Measurements from ENCODE around the gene SH3BP4.
"Not testable (repeated sequence)": the region's sequence is repeated elsewhere in the genome, so short reads cannot be mapped to it uniquely, and the experiment has no call there.

The SH3BP4 gene

GRCh38 chr2:234999740-235000425, 48.1 kb downstream of the SH3BP4 start:
- no peak for DNase-seq

- no peak for DNase-seq
Measured at GRCh38 chr2:235000426-235001236, 48.8 kb downstream of the SH3BP4 start.

GRCh38 chr2:235001237-235002133, 49.7 kb downstream of the SH3BP4 start:
- DNase-seq = no peak

GRCh38 chr2:235002198-235003095, 50.6 kb downstream of the SH3BP4 start:
- no peak for DNase-seq

GRCh38 chr2:235003096-235003775, 51.4 kb downstream of the SH3BP4 start:
- no peak for DNase-seq

- DNase-seq = no peak
Measured at GRCh38 chr2:235004329-235004903, 52.6 kb downstream of the SH3BP4 start.

- no peak for DNase-seq
Measured at GRCh38 chr2:235005023-235005422, 53.2 kb downstream of the SH3BP4 start.

- no peak for DNase-seq
Measured at GRCh38 chr2:235005603-235006259, 53.9 kb downstream of the SH3BP4 start.

GRCh38 chr2:235006461-235006860, 54.6 kb downstream of the SH3BP4 start:
- DNase-seq = no peak

GRCh38 chr2:235006986-235007385, 55.2 kb downstream of the SH3BP4 start:
- DNase-seq = no peak

- no peak for DNase-seq
Measured at GRCh38 chr2:235007664-235008457, 56.0 kb downstream of the SH3BP4 start.

- no peak for DNase-seq
Measured at GRCh38 chr2:235008584-235009044, 56.8 kb downstream of the SH3BP4 start.

- no peak for DNase-seq
Measured at GRCh38 chr2:235009081-235009480, 57.3 kb downstream of the SH3BP4 start.

GRCh38 chr2:235010117-235010714, 58.4 kb downstream of the SH3BP4 start:
- DNase-seq = no peak

- DNase-seq = no peak
Measured at GRCh38 chr2:235011607-235011928, 59.8 kb downstream of the SH3BP4 start.

- no peak for DNase-seq
Measured at GRCh38 chr2:235011929-235012631, 60.3 kb downstream of the SH3BP4 start.

GRCh38 chr2:235017441-235017840, 65.6 kb downstream of the SH3BP4 start:
- DNase-seq = no peak

- no peak for DNase-seq
Measured at GRCh38 chr2:235018838-235019237, 67.0 kb downstream of the SH3BP4 start.

GRCh38 chr2:235020141-235020540, 68.3 kb downstream of the SH3BP4 start:
- DNase-seq = not testable (repeated sequence)

Measured in activated naive CD4-positive, alpha-beta T cell treated with anti-CD3 and anti-CD28 coated beads, Interleukin-2, amount 50 U/mL, for 16 hours (primary cell).